ENCODE measurements around the gene CYYR1. TPM values are rescaled to one million over a fixed set of nuclear protein-coding genes. Genes with fewer than 3 reads are reported as not detected.

CYYR1 gene
- total RNA-seq, 1 experiment from 2014 or later, result not detected

GRCh38 chr21:26451081-26451740, 121.9 kb downstream of the CYYR1 start:
- in situ Hi-C loops (cut with HindIII; ENCODE audit: low pct_unique_long_range_greater_than_20kb, low sequenced_read_pairs), result no loop called here
- no peak for DNase-seq (ENCODE audit: low read depth)

DNA sequence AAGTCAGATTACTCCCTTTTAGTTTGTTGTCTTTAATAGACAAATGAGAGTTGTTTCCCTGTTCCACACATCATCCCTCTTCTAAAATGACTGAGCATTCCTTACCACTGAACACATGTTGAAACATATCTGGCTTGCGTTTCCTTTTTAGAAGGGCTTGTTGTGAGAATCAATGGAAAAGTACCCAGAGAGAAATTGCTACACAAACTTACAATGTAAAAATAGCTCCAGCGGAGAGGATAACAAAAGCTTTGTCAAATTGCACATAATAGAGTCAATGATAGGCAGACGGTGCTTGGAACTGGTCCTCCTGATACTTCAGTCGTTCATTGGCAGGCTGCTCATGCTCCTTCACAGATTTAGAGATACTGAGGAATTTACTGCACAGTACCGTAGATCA, 123.9 kb downstream of the CYYR1 start:
- no peak for DNase-seq (ENCODE audit: low read depth)
- in situ Hi-C loops (cut with HindIII; ENCODE audit: low pct_unique_long_range_greater_than_20kb, low sequenced_read_pairs), result no loop called here

GRCh38 chr21:26448751-26449150, 124.3 kb downstream of the CYYR1 start:
- in situ Hi-C loops (cut with HindIII; ENCODE audit: low pct_unique_long_range_greater_than_20kb, low sequenced_read_pairs), result no loop called here
- DNase-seq (ENCODE audit: low read depth), result no peak

GRCh38 chr21:26447932-26448475, 125.1 kb downstream of the CYYR1 start:
- in situ Hi-C loops (cut with HindIII; ENCODE audit: low pct_unique_long_range_greater_than_20kb, low sequenced_read_pairs), result no loop called here

DNA sequence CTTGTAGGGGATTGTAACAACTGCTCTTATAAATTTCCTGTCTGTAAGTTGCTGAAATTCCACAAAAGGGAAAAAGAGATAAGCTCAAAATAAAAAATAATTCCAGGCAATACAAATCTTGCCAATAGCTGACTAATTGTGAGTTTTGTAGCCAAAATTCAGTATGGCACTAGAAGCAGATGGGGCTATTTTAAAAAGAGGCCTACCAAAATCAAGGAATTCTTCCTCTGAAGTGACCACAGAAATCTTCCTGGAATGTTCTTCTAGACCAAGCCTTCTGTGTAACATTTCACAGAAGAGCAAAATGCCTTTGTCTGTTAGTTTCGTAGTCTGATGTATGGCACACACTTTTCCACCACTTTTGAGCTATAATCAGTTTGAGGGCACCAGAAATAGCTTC, 127.6 kb downstream of the CYYR1 start:
- no peak for DNase-seq (ENCODE audit: low read depth)
- in situ Hi-C loops (cut with HindIII; ENCODE audit: low pct_unique_long_range_greater_than_20kb, low sequenced_read_pairs), result no loop called here

More at GRCh38 chr21:26447932-26448475, 125.1 kb downstream of the CYYR1 start:
- no peak for DNase-seq (ENCODE audit: low read depth)

DNA sequence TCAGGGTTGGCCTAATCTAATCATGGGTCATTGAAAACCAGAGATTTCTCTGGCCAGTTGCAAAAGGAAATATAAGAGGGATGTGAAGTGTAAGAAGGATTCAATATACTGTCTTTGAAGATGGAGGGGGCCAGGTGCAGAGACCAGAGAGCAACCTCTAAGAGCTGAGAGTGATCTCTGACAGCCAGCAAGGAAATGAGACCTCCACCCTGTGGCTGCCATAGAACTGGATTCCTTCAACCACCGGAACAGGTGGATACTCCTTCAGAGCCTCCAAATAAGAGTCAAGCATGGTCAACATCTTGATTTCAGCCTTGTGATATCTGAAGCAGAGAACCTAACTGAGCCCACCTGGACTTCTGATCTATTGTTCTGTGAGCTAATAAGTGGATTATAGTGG, 128.4 kb downstream of the CYYR1 start:
- DNase-seq (ENCODE audit: low read depth), result no peak
- in situ Hi-C loops (cut with HindIII; ENCODE audit: low pct_unique_long_range_greater_than_20kb, low sequenced_read_pairs), result no loop called here

- no peak for DNase-seq (ENCODE audit: low read depth)
- in situ Hi-C loops (cut with HindIII; ENCODE audit: low pct_unique_long_range_greater_than_20kb, low sequenced_read_pairs), result no loop called here
Measured at GRCh38 chr21:26443867-26444266, 129.2 kb downstream of the CYYR1 start.

DNA sequence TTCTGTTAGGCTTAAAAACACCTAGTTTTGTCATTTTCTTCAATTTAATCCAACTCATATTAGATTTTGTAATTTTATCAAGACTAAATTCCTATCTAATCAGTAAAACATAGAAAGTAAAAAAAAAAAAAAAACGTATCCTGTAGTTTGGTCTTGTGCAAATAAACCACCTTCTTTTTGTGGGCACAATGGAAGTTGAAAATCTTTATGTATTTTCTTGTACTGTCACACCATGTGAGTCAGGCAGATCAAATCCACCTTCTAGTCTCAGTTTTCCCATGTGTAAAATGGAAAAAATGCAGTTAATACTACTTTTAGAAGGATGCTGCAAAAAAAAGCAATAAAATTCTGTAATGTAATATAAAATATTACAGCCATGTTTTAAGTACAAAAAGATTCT, 129.8 kb downstream of the CYYR1 start:
- no peak for DNase-seq (ENCODE audit: low read depth)
- in situ Hi-C loops (cut with HindIII; ENCODE audit: low pct_unique_long_range_greater_than_20kb, low sequenced_read_pairs), result no loop called here

DNA sequence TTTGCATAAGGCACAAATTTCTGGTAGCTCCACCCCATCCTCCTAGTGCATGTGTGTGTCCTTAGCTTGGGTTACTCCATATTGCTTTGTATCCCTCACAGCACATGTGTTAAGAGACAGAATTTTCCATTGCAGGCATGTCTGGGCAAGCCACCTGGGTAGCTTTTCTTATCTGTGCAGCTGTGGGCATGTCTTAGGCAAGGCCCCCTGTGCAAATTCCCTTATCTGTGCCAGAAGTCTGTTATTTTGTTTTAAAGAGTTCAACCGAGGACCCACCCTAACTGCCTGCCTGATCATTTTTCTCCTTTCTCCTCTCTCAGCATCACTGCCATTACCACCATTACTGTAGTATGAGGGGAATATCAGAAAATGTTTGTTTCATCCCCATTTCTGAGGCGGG, 131.9 kb downstream of the CYYR1 start:
- in situ Hi-C loops (cut with HindIII; ENCODE audit: low pct_unique_long_range_greater_than_20kb, low sequenced_read_pairs), result no loop called here
- DNase-seq (ENCODE audit: low read depth), result no peak

DNA sequence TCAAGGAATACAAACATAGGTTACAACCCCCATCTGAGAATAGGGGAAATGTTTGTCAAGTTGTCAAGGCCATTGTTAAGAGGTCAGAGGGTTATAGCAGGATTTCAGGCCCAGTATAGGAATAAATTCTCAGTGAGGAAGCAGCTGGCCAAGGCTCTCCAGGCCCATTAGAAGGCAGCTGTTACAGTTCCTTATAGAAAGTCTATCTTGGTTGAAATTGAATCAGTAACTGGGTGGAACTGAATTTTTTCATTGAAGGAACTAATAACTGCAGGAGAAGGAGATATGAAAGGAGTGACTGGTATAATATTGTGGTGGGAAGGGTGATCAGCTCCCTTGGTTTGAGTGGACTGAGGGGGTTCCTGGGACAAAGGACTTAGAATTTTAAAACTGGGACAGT, 134.1 kb downstream of the CYYR1 start:
- DNase-seq (ENCODE audit: low read depth), result no peak
- in situ Hi-C loops (cut with HindIII; ENCODE audit: low pct_unique_long_range_greater_than_20kb, low sequenced_read_pairs), result no loop called here

GRCh38 chr21:26437326-26438009, 135.6 kb downstream of the CYYR1 start:
- DNase-seq (ENCODE audit: low read depth), result no peak
- in situ Hi-C loops (cut with HindIII; ENCODE audit: low pct_unique_long_range_greater_than_20kb, low sequenced_read_pairs), result no loop called here

- DNase-seq (ENCODE audit: low read depth), result no peak
- in situ Hi-C loops (cut with HindIII; ENCODE audit: low pct_unique_long_range_greater_than_20kb, low sequenced_read_pairs), result no loop called here
Measured at GRCh38 chr21:26433386-26433785, 139.7 kb downstream of the CYYR1 start.

GRCh38 chr21:26432410-26432809, 140.7 kb downstream of the CYYR1 start:
- no peak for DNase-seq (ENCODE audit: low read depth)
- in situ Hi-C loops (cut with HindIII; ENCODE audit: low pct_unique_long_range_greater_than_20kb, low sequenced_read_pairs), result no loop called here

DNA sequence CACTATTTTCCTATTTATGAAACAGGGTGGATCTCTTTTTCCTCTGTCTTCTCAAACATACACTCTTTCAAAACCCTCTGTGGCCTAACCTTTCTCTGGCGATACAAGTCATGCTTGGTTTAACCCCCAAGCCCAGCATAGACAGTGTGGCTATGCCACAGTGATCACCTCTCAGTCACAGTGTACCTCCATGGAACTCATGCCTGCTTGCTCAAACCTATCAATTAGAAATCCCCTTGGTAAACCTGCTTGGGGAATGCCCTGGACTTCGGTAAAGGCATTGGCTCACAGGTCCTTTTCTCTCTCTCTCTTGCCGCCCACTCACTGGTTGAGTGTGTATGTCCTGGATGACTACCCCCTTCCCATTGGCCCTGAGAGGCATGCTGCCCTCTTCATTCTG, 147.5 kb downstream of the CYYR1 start:
- DNase-seq (ENCODE audit: low read depth), result peak; percentile 33
- in situ Hi-C loops (cut with HindIII; ENCODE audit: low pct_unique_long_range_greater_than_20kb, low sequenced_read_pairs), result no loop called here

DNA sequence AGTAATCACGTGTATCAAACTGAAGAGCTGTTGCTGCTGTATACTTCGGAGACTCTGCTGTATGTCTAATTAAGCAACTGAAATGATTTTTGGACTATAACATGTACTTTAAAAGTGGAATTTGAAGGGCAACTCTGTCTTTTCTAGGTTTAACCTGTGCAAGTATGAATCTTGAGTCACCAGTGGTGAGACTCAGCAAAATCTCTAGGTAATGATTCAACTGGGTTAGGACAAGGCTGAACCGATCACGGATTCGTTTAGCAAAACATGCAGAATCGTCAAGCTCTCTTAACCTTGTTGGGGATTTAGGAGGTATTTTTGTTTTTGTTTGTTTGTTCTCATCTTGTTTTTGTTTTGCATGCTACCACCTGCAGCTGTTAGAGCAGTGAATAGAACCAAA, 149.6 kb downstream of the CYYR1 start:
- in situ Hi-C loops (cut with HindIII; ENCODE audit: low pct_unique_long_range_greater_than_20kb, low sequenced_read_pairs), result no loop called here
- DNase-seq (ENCODE audit: low read depth), result no peak

DNA sequence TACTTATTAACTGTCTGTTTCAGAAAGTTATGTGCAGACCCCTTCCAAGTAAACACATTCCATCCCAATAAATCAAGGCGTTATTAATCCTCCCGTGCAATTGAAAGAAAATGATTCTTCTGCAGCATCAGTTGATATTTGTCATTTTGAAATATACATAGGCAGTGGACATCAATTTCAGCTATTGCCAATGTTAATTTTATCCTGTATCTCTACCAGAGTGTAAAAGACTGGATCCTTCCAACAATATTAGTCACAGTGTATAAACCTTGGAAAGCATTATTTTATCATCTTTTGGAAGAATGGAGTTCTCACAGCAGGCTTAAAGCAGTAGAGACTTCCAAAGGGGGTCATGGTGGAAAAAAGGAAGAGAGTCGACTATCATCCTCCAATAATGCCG, 150.4 kb downstream of the CYYR1 start:
- in situ Hi-C loops (cut with HindIII; ENCODE audit: low pct_unique_long_range_greater_than_20kb, low sequenced_read_pairs), result no loop called here
- no peak for DNase-seq (ENCODE audit: low read depth)

DNA sequence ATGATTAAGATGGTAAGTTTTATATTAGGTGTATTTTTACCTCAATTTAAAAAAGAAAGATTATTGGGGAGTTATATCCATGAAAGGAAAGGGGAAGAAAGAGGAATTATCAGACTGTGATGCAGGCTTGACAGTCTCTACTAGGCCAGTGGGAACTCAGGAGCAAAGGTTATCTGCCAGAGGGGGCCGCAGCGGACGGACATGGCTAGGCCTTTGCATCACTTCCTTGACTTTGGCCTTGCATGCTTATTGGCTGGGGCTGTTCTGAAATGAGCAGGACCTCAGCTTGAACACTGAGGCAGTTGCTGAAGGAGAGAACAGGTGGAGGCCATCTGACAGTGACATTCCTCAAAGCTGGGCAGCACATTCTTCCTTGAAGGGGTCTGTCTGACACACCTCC, 150.9 kb downstream of the CYYR1 start:
- no peak for DNase-seq (ENCODE audit: low read depth)
- in situ Hi-C loops (cut with HindIII; ENCODE audit: low pct_unique_long_range_greater_than_20kb, low sequenced_read_pairs), result no loop called here

- in situ Hi-C loops (cut with HindIII; ENCODE audit: low pct_unique_long_range_greater_than_20kb, low sequenced_read_pairs), result no loop called here
- DNase-seq (ENCODE audit: low read depth), result no peak
Measured at GRCh38 chr21:26421724-26422123, 151.4 kb downstream of the CYYR1 start.
